Germinal center (tissue), 1 donor: ENCODE measurements around the gene DOC2B.
"Not testable (repeated sequence)": the region's sequence is repeated elsewhere in the genome, so short reads cannot be mapped to it uniquely, and the experiment has no call there.

Experiments
- DNase-seq: peaks from one replicate; pipeline ENCODE4 v3.0.0; 2012; ENCODE audit warnings: mixed read lengths, low spot score

DOC2B gene

DNA sequence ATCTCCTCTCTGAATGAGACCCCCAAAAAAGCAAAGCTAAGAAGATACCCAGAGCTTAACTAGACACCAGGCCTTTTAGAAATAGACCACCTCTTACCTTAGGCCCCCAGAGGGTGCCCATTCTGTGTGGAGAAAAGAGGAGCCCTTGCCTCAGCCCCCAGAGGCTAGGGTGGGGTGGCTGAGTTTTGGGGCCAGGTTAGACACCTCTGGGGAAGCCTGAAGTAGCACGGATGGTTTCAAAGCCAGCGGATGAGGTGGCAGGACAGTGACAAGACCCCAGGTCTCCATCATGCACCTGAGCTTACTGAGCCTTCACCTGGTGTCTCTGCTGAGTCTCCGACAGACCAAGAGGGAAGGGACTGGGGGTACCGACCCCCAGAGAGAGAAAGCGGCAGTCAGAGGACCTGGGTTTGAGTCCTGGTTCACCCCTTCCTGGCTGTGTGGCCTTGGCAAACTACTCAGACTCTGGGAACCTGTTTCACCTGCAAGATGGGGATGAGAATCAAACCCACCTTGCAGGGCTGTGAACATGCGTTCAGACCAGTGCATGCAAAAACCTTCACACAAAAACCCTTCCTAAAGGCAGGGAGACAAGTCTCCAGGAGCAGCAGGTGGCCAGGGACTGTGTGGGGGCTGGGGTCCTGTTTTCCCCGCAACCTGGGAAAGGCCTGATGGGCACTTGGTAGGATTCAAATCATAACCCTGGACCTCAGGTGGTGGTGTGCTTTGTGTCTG is 36.3 kb downstream of the DOC2B start:
- no peak for DNase-seq

DNA sequence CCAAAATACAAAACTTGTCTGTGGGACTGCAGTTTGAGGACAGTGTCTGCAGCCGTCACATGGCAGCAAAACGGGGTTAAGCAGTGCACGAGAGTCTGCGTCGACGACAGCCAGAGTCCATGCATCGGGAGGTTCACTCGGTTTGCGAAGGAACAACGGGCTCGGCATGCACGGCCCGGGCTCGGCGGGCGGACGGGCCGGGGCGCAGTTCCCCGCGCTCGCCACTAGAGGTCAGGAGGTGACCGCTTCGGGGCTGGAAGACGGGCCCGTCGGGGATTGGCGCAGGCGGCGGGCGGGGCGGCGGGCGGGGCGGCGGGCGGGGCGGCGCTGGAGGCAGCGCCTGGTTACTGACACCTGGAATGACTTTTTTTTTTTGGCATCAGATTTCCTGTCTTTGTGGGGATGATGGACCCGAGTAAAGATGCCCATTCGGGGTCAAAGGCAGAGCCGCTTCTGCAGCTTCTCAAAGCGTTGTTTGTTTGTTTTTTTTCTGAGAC is 37.6 kb downstream of the DOC2B start:
- DNase-seq, result peak; percentile 91

DNA sequence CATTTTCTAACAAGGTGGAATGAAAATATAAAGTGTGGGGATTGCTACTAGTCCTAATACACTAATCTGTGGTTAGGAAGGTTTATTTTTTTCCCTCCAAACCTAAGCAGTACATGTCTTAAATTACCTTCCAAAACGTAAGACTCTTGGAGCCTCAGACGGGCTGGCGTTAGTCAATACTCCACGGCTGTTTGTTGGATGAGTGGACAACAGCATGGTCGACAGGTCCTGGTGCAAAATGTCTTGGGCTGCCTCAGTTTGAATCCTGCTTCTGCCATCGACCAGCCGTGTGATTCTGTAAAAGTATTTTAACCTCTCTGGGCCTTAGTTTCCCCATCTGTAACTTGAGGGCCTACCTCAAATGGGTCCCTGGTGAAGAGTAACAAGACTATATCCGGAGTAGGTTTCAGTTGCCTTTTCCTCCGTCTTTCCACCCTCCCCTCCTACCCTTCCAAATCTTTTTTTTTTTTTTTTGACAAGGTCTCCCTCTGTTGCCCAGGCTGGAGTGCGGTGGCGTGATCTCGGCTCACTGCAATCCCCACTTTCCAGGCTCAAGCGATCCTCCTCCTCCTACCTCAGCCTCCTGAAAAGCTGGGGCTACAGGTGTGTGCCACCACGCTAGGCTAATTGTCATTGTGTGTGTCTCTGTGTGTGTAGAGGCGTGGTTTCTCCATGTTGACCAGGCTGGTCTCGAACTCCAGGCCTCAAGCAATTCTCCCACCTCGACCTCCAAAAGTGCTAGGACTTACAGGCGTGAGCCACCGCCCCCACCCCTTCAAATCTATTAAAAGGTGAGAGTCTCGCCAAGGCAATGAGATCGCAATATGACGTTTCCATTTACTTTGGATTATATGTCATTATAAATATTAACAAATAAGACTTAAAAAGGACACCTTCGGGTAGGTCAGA is 38.3 kb downstream of the DOC2B start:
- DNase-seq, result no peak

DNA sequence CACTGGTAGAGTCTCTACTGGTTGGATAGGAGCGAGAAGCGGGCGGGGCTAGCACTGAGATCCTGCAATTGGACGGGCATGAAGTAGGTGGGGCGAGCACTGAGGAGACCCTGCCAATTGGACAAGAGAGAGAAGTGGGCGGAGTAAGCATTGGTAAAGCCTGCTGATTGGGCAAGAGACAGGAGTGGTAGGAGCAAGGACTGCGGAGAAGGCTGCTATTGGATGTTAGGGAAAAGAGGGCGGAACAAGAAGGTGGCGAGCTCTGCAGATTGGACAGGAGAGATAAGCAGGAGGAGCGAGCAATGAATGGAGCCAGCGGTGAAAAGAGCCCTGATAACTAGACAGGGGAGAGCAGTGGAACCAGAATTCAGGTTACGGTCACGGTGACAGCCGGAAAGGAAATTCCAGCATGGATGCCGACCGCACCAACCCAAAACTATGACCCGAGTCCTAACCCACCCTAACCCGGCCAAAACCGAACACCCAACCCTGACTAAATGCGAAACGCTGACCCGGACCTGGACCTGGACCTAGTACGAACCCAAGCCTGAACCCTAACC is 39.3 kb downstream of the DOC2B start:
- DNase-seq, result no peak

DNA sequence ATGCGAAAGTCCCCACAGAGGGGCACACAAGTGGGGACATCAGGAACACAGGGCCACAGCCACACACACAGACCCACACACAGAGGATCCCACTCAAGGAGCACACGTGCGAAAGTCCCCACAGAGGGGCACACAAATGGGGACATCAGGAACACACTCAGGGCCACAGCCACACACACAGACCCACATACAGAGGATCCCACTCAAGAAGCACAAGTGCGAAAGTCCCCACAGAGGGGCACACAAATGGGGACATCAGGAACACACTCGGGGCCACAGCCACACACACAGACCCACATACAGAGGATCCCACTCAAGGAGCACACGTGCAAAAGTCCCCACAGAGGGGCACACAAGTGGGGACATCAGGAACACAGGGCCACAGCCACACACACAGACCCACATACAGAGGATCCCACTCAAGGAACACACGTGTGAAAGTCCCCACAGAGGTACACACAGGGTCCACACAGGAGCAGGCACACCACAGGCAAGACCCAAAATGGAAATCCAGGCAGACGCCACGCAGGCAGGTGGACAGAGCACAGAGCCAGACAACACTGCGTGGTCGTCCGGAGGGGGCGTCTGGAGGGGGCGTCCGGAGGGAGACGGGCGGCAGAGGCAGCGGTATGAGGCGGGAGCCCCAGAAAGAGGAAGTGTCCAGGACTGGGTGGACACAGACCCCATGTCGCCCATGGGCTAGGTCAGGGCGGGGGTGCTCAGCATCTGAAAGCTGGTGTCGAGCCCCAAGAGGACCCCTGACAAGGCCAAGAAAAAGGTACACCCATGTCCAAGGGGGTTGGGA is 41.8 kb downstream of the DOC2B start:
- DNase-seq, result not testable (repeated sequence)

DNA sequence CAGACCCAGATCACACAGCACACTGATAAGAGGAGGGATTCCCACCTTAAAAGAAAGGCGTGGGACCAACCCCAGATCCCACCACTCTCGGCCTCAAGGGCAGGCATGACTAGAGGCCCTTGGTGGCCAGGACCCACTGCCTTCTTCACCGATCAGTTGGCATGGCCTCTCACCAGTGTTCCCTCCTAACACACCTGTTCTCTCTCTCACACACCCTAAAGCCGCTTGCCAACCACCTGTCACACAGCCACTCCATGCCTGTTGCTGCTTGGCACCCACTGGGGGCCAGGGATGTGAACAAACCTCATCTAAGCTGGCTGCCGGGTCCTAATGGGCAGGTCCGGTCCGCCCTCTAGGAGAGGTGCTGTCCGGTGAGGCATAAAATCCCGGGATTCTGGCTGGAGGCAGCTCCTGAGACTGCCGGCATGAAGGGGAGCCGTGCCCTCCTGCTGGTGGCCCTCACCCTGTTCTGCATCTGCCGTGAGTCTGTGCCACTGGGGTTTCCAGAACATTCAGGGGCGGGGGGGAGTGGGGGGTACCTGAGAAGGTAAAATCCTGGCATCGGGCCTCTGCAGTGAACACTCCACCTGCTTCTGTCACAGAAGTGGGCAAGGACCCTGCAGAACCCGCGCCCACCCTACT is 44.2 kb downstream of the DOC2B start, which contains the start of gene SCGB1C2:
TSS of gene SCGB1C2 (plus strand) at position 404 of the 642 bp plus-strand sequence. CDS start at position 426, 22 bp downstream.
- DNase-seq, result not testable (repeated sequence)

DNA sequence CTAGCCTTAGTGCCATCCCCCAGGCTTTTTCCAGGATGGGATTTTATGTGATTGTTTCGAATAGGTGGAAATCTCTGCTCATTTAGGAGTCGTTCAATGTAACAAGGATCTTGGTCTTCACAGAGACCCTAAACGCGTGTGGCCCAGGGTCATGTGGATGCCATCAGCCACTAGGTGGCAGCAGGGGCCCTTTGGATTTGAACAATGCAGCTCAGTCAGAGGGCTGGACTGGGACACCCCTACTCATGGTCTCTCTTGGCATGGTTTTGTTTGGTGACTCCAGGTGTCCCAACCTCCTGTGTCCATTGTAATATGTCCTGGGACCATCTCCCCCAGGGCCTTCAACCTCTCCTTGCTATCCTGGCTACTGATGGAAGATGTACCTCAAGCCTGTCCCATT is 44.9 kb downstream of the DOC2B start:
- not testable (repeated sequence) for DNase-seq

DNA sequence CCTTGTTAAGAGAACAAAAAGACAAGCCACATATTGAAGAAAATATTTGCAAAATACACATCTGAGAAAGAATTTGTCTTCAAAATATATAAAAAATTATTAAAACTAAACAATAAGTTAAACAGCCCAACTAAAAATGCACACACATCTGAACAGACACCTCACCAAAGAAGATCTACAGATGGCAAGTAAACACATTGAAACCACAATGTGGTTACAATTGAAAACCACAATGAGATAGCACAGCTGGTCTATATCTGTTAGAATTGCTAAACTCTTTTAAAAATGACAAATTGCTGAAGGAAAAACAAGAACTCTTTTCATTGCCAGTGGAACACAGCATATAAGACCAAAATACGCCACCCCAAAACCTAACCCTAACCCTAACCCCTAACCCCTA is 45.6 kb downstream of the DOC2B start:
- DNase-seq, result not testable (repeated sequence)

DNA sequence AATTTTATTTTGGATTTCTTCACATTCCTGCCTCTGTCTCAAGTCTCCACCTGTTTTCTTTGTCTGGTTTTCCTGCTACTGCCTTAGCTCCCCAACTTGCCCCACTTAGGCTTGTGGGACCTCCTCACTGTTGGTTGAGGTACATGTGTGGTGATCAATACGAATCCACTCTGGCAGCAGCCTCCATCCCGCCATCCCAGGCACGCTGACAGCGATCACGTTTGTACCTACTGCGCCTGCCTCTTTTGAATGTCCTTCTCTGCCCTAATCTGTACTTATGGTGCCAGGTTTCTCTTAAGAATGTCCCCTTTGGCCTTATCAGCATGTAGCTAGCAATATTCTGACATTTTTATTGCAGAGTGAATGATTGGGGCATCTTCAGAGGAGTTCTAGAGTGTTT is 46.4 kb downstream of the DOC2B start:
- DNase-seq, result not testable (repeated sequence)

DNA sequence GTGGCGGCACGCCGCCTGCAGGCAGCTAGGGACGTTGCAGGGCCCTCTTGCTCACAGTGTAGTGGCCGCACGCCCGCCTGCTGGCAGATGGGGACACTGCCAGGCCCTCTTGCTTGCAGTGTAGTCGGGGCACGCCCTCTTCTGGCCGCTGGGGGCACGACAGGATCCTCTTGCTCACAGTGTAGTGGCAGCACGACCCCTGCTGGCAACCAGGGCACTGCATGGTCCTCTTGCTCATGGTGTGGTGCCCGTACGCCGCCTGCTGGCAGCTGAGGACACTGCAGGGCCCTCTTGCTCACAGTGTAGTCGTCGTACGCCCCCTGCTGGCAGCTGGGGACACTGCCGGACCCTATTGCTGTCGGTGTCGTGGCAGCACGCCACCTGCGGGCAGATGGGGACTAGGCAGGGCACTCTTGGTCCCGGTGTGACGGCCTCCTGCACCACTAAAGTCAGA is 47.1 kb downstream of the DOC2B start:
- DNase-seq, result not testable (repeated sequence)

DNA sequence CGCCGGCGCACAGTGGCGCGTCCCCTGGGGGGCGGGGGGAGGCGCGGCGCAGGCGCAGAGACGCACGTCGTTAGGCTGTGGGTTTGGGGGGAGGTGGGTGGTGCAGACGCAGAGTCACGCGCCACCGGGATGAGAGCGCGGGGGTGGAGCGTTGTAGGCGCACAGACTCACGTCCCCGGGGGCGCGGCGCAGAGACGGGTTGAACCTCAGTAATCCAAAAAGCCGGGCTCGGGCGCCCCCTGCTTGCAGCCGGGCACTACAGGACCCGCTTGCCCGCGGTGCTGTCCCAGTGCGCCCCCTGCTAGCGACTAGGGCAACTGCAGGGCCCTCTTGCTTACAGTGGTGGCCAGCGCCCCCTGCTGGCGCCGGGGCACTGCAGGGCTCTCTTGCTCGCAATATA is 47.5 kb downstream of the DOC2B start:
- not testable (repeated sequence) for DNase-seq

DNA sequence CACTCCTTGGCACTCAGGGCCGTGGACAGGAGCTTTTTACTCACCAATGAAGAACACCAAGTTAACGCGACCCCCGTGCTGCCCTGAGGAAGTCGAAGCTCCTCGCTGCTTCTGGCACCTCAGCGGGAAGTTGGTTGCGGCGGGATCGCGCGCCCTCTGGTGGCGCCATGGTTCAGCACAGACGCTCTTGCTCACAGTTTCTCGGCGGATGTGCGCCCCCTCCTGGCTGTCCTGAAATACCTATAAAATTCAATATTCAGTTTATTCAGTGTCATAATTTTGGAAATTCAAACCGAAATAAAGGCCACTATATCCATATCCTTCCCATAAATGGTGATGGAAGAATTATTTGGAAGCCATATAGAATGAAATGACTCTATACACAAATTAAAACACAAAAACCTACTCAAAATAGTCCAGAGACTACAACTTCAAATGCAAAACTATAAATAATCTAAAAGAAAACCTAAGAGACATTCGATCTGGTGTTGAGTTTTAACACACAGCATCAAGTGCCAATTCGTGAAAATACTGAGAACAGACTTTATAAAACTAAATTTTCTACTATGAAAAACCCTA is 63.0 kb downstream of the DOC2B start:
- not testable (repeated sequence) for DNase-seq

DNA sequence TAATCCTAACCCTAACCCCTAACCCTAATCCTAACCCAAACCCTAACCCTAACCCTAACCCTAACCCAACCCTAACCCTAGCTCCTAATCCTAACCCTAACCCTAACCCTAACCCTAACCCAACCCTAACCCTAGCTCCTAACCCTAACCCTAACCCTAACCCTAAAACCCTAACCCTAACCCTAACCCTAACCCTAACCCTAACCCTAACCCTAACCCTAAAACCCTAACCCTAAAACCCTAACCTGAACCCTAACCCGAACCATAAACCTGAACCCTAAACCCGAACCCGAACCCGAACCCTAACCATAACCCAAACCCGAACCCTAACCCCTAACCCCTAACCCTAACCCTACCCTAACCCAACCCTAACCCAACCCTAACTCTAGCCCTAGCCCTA is 68.3 kb downstream of the DOC2B start:
- not testable (repeated sequence) for DNase-seq
